WTC11 (cell line): Measurements from ENCODE around the gene QTRT2. TPM values are rescaled to one million over a fixed set of nuclear protein-coding genes. Genes with fewer than 3 reads are reported as not detected.

Experiments
- ATAC-seq: fragments of 200-7000 bp; cut with Tn5 transposase; 2 replicates; pipeline ENCODE4 v1.10.0; 2021; ENCODE audit warnings: mild to moderate bottlenecking, moderate library complexity
- CTCF ChIA-PET: fragments of 300-600 bp; sonication (Branson Sonifier 250); formaldehyde crosslinking; loops from one replicate; lab custom pipeline; 2021; ENCODE audit warnings: antibody characterized with exemption; lab: Charles Lee
- POLR2A ChIA-PET: fragments of 350-600 bp; sonication (Branson Sonifier 250); formaldehyde crosslinking; loops from one replicate; lab custom pipeline; 2021; ENCODE audit warnings: antibody characterized with exemption; lab: Charles Lee
- DNase-seq: peaks from one replicate; pipeline ENCODE4 v3.0.0; 2021; ENCODE audit warnings: low spot score
- H3K27ac Mint-ChIP-seq: 2 replicates; pipeline ENCODE4 v1.8.0; 2021; ENCODE audit warnings: mixed read lengths
- H3K27me3 Mint-ChIP-seq: 2 replicates; pipeline ENCODE4 v1.8.0; 2021; ENCODE audit warnings: low read depth, mild to moderate bottlenecking, moderate library complexity, mixed read lengths
- H3K36me3 Mint-ChIP-seq: 2 replicates; pipeline ENCODE4 v1.8.0; 2021; ENCODE audit warnings: mixed read lengths
- H3K4me1 Mint-ChIP-seq: 2 replicates; pipeline ENCODE4 v1.8.0; 2022; ENCODE audit warnings: mixed read lengths
- H3K4me3 Mint-ChIP-seq: 2 replicates; pipeline ENCODE4 v1.8.0; 2021; ENCODE audit warnings: mild to moderate bottlenecking, moderate library complexity, mixed read lengths
- H3K9me3 Mint-ChIP-seq: 2 replicates; pipeline ENCODE4 v1.8.0; 2021; ENCODE audit warnings: mixed read lengths
- EMX1 ChIP-seq: fragments of 250-450 bp; sonication (Bioruptor Pico); IDR thresholded peaks from 2 replicates; pipeline ENCODE4 v1.8.0; 2021; ENCODE audit warnings: mild to moderate bottlenecking
- ETV6 ChIP-seq: sonication (generic); formaldehyde crosslinking; IDR thresholded peaks from 2 replicates; pipeline ENCODE4 v1.8.1; 2022; ENCODE audit warnings: mild to moderate bottlenecking, missing genetic modification reagents
- FOXJ3 ChIP-seq: sonication (generic); formaldehyde crosslinking; IDR thresholded peaks from 2 replicates; pipeline ENCODE4 v1.9.0; 2021; ENCODE audit warnings: missing genetic modification reagents, mild to moderate bottlenecking, borderline replicate concordance
- FOXP4 ChIP-seq: sonication (generic); formaldehyde crosslinking; IDR thresholded peaks from 2 replicates; pipeline ENCODE4 v1.8.0; 2022; ENCODE audit warnings: mild to moderate bottlenecking, missing genetic modification reagents
- IRF2 ChIP-seq: sonication (generic); formaldehyde crosslinking; IDR thresholded peaks from 2 replicates; pipeline ENCODE4 v1.8.0; 2022; ENCODE audit warnings: low read depth, missing genetic modification reagents, borderline replicate concordance
- MXD4 ChIP-seq: fragments of 250-450 bp; sonication (Bioruptor Pico); IDR thresholded peaks from 2 replicates; pipeline ENCODE4 v1.8.0; 2021; ENCODE audit warnings: mild to moderate bottlenecking, moderate library complexity, borderline replicate concordance
- MYBL2 ChIP-seq: sonication (generic); formaldehyde crosslinking; IDR thresholded peaks from 2 replicates; pipeline ENCODE4 v1.8.1; 2023; ENCODE audit warnings: mild to moderate bottlenecking, moderate library complexity, missing genetic modification reagents
- PRDM15 ChIP-seq: sonication (generic); formaldehyde crosslinking; IDR thresholded peaks from 2 replicates; pipeline ENCODE4 v1.8.0; 2022; ENCODE audit warnings: missing genetic modification reagents
- PRRX2 ChIP-seq: fragments of 250-450 bp; sonication (Bioruptor Pico); IDR thresholded peaks from 2 replicates; pipeline ENCODE4 v1.8.0; 2021; ENCODE audit warnings: mild to moderate bottlenecking
- RELA ChIP-seq: sonication (generic); formaldehyde crosslinking; IDR thresholded peaks from 2 replicates; pipeline ENCODE4 v1.8.1; 2022; ENCODE audit warnings: missing genetic modification reagents, mild to moderate bottlenecking, borderline replicate concordance
- RORB ChIP-seq: fragments of 250-450 bp; sonication (Bioruptor Pico); IDR thresholded peaks from 2 replicates; pipeline ENCODE4 v1.9.0; 2021; ENCODE audit warnings: mild to moderate bottlenecking
- SP1 ChIP-seq: sonication (generic); formaldehyde crosslinking; conservative IDR thresholded peaks from 2 replicates; pipeline ENCODE4 v1.8.1; 2022; ENCODE audit warnings: missing genetic modification reagents
- ZNF219 ChIP-seq: sonication (generic); formaldehyde crosslinking; IDR thresholded peaks from 2 replicates; pipeline ENCODE4 v1.8.0; 2023; ENCODE audit warnings: missing genetic modification reagents, mild to moderate bottlenecking, borderline replicate concordance
- ZNF263 ChIP-seq: sonication (generic); formaldehyde crosslinking; IDR thresholded peaks from 2 replicates; pipeline ENCODE4 v1.8.1; 2022; ENCODE audit warnings: low read depth, mild to moderate bottlenecking, moderate library complexity, missing genetic modification reagents
- ZSCAN18 ChIP-seq: fragments of 250-450 bp; sonication (Bioruptor Pico); IDR thresholded peaks from 2 replicates; pipeline ENCODE4 v2.1.2; 2022; ENCODE audit warnings: mild to moderate bottlenecking, moderate library complexity
- total RNA-seq: library from RNA; stranded (reverse); gene quantifications from 3 replicates; pipeline ENCODE4 v1.2.3, GENCODE V29; 2021
- TF ChIP-seq, protein P1 (sequence below): sonication (generic); formaldehyde crosslinking; IDR thresholded peaks from 2 replicates; pipeline ENCODE4 v1.8.1; 2022; ENCODE audit warnings: low read depth, mild to moderate bottlenecking, moderate library complexity, missing genetic modification reagents, borderline replicate concordance
- TF ChIP-seq, protein P2 (sequence below): fragments of 250-450 bp; sonication (Bioruptor Pico); IDR thresholded peaks from 2 replicates; pipeline ENCODE4 v1.8.0; 2021; ENCODE audit warnings: mild to moderate bottlenecking
- TF ChIP-seq, protein P3 (sequence below): sonication (generic); formaldehyde crosslinking; IDR thresholded peaks from 2 replicates; pipeline ENCODE4 v1.8.1; 2023; ENCODE audit warnings: mild to moderate bottlenecking, missing genetic modification reagents, moderate library complexity

Gene QTRT2
- total RNA-seq, 1 experiment from 2014 or later = 40.0 TPM

DNA sequence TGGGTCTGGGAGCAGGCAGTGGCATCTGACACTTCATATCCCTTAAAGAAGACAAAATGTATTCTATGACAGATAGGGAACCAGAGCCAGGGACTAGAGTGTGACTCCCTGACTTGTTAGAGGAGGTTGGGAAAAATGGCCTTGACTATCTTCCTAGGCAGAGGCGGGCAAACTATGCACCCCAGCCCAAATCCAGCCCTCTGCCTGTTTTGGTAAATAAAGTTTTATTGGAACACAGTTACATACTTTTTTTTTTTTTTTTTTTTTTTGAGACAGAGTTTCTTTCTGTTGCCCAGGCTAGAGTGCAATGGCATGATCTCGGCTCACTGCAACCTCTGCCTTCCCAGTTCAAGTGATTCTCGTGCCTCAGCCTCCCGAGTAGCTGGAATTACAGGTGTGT is 47.3 kb downstream of the QTRT2 start:
- DNase-seq (no peak), ATAC-seq (no peak; the same call in 1 of the 2 replicates)
- ChIA-PET POLR2A (no interaction called here), CTCF (interaction anchor here (0.7 kb wide), 1 partner anchor 1769 kb away, joined by 4 read pairs; no protein-coding TSS in a partner anchor)
- H3K27me3 Mint-ChIP-seq = no peaks in the 10 kb centered on the region
- TF ChIP-seq ZSCAN18 (CRISPR knock-in tag) = no peak
- TF ChIP-seq FOXP4 (CRISPR knock-in tag) = no peak
- H3K36me3 Mint-ChIP-seq = no peaks in the 10 kb centered on the region
- no peak overlapping the region for H3K27ac Mint-ChIP-seq
- H3K9me3 Mint-ChIP-seq = no peaks in the 10 kb centered on the region
- peaks cover 14% of the 10 kb centered on the region for H3K4me1 Mint-ChIP-seq
- no peak overlapping the region for H3K4me3 Mint-ChIP-seq

- Mint-ChIP-seq H3K4me1 (peaks cover 15% of the 10 kb centered on the region), H3K9me3 (no peaks in the 10 kb centered on the region), H3K4me3 (no peak overlapping the region), H3K36me3 (no peaks in the 10 kb centered on the region), H3K27ac (no peak overlapping the region), H3K27me3 (no peaks in the 10 kb centered on the region)
- POLR2A ChIA-PET = no interaction called here
- TF ChIP-seq ZNF263 (CRISPR knock-in tag) (no peak), RELA (CRISPR knock-in tag) (no peak), SP1 (CRISPR knock-in tag) (no peak), MYBL2 (no peak), PRDM15 (CRISPR knock-in tag) (no peak)
- ATAC-seq (no peak), DNase-seq (no peak)
- CTCF ChIA-PET = interaction anchor here (0.7 kb wide), 1 partner anchor 1770 kb away, joined by 4 read pairs; no protein-coding TSS in a partner anchor
Observed at GRCh38 chr3:114104414-114104813, 47.9 kb downstream of the QTRT2 start.

DNA sequence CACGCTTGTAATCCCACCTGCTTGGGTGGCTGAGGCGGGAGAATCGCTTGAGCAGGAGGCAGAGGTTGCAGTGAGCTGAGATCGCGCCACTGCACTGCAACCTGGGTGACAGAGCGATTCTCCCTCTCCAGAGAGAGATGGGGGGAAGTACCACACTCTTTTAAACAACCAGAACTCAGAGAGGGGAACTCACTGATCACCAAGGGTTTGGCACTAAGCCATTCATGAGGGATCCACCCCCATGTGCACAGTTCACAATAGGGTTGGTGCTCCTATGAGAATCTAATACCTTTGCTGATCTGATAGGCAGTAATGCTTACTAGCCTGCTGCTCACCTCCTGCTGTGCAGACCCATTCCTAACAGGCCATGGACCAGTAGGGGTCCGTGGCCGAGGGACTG is 51.6 kb downstream of the QTRT2 start:
- ATAC-seq (no peak), DNase-seq (no peak)
- Mint-ChIP-seq H3K4me1 (peaks cover 35% of the 10 kb centered on the region), H3K27me3 (no peaks in the 10 kb centered on the region), H3K36me3 (no peaks in the 10 kb centered on the region), H3K27ac (no peak overlapping the region), H3K9me3 (no peaks in the 10 kb centered on the region), H3K4me3 (no peak overlapping the region)
- ChIA-PET CTCF (no interaction called here), POLR2A (no interaction called here)
- TF ChIP-seq ETV6 (CRISPR knock-in tag) = no peak
- no peak for TF ChIP-seq RORB
- TF ChIP-seq, protein P1, sequence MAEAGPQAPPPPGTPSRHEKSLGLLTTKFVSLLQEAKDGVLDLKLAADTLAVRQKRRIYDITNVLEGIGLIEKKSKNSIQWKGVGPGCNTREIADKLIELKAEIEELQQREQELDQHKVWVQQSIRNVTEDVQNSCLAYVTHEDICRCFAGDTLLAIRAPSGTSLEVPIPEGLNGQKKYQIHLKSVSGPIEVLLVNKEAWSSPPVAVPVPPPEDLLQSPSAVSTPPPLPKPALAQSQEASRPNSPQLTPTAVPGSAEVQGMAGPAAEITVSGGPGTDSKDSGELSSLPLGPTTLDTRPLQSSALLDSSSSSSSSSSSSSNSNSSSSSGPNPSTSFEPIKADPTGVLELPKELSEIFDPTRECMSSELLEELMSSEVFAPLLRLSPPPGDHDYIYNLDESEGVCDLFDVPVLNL = no peak
- TF ChIP-seq PRDM15 (CRISPR knock-in tag) = no peak
- no peak for TF ChIP-seq PRRX2 (CRISPR knock-in tag)
- TF ChIP-seq, protein P2, sequence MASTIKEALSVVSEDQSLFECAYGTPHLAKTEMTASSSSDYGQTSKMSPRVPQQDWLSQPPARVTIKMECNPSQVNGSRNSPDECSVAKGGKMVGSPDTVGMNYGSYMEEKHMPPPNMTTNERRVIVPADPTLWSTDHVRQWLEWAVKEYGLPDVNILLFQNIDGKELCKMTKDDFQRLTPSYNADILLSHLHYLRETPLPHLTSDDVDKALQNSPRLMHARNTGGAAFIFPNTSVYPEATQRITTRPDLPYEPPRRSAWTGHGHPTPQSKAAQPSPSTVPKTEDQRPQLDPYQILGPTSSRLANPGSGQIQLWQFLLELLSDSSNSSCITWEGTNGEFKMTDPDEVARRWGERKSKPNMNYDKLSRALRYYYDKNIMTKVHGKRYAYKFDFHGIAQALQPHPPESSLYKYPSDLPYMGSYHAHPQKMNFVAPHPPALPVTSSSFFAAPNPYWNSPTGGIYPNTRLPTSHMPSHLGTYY = no peak
- TF ChIP-seq FOXJ3 (CRISPR knock-in tag) = no peak
- no peak for TF ChIP-seq IRF2 (CRISPR knock-in tag)
- TF ChIP-seq MXD4 (CRISPR knock-in tag) = no peak
- no peak for TF ChIP-seq EMX1 (CRISPR knock-in tag)
- TF ChIP-seq, protein P3, sequence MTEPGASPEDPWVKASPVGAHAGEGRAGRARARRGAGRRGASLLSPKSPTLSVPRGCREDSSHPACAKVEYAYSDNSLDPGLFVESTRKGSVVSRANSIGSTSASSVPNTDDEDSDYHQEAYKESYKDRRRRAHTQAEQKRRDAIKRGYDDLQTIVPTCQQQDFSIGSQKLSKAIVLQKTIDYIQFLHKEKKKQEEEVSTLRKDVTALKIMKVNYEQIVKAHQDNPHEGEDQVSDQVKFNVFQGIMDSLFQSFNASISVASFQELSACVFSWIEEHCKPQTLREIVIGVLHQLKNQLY (CRISPR knock-in tag) = no peak
- TF ChIP-seq ZNF219 (CRISPR knock-in tag) = no peak
